ENCODE measurements around the gene OPA3.
A peak's percentile ranks its signal among the peaks of the same experiment; 100 is the strongest.

Gene OPA3

DNA sequence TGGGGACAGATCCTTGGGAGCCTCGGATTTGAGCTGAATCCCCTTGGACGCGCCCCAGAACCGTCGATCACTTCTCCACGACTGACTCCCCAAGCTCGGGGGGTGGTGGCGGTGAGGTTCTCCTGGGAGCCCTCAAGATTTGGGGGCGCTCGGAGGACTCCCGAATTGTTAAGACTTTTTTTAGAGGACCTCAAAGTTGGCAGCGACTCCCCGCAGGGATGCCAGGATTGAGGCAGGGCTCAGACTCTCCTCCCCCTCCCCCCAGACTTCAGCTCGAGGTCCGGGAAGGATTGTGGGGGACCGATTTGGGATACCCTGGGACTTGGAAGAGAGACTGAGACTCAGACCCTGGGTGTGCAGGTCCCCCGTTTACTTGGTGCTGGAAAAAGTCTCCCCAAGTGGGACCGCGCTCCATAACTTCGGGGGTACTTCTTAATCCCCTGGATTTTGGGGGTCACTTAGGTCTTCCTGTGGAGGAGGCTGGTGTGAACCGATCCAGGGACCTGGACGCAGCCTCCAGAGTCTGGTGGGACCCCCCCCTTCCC, 76.7 kb downstream of the OPA3 start:
- H3K9ac ChIP-seq: peak overlapping the region; percentile 88
- peak overlapping the region; percentile 83 for H3K27ac ChIP-seq
- H3K27me3 ChIP-seq: no peaks in the 10 kb centered on the region
- TF ChIP-seq Cebpa-rat (IDR thresholded peaks at IDR 0.05): no peak
- no peaks in the 10 kb centered on the region for H3K36me3 ChIP-seq
- H3K4me2 ChIP-seq: peak overlapping the region; percentile 100
- peaks cover 52% of the 10 kb centered on the region for H3K4me1 ChIP-seq
- no peaks in the 10 kb centered on the region for H3K9me3 ChIP-seq
- H3K4me3 ChIP-seq: peak overlapping the region; percentile 96
- H4K20me1 ChIP-seq: peaks cover 52% of the 10 kb centered on the region

DNA sequence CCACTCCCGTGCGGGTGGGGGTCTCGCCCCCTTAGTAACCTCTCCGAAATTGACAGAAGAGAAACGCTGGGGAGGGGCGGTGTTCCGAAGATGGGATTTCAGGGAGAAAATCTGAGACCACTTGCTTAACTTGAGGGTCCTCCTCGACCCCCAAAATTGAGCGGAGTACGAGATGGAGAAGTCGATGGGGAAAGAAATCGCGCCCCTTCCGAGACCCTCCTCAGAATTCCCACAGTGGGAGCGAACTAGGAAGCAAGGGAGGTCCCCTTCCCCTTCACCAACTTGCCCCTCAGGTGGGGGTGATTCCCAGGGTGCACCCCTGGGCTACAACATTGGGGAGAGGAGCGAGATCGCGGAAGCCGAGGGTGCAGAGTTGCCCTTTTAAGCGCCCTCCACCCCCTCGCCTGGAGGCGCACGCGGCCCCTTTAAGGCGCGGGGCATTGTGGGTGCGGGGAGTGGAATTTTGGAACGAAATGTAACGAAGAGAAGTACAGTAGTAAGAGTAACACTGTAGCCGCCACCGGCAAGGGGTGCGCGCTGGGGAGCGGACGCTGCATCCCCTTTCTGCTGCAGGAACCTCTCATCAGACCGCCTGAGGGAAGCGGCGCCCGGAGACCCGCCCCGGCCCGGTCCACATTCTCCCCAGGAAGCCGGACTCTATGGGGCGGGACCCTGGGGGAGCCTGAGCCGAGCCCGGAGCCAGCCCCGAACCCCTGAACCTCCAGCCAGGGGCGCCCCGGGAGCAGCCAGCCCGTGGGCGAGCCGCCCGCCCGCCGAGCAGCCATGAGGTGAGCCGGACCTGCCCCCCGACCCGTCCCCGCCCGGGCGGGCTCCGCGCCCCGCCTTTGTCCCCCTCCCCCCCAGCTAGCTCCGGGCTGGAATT, 77.4 kb downstream of the OPA3 start, which contains the start of gene VASP:
Gene VASP, plus strand, starts transcription at position 491 of the 883 bp plus-strand sequence. Its CDS starts 293 bp downstream, at position 784.
- peak within 1 kb of the TSS; percentile 83 for H3K27ac ChIP-seq
- peaks cover 45% of the 10 kb centered on the region for H4K20me1 ChIP-seq
- H3K36me3 ChIP-seq: no peaks in the 10 kb centered on the region
- H3K27me3 ChIP-seq: no peaks in the 10 kb centered on the region
- peak within 1 kb of the TSS; percentile 100 for H3K4me2 ChIP-seq
- peak within 1 kb of the TSS; percentile 96 for H3K4me3 ChIP-seq
- H3K4me1 ChIP-seq: peaks cover 50% of the 10 kb centered on the region
- peak within 1 kb of the TSS; percentile 88 for H3K9ac ChIP-seq
- H3K9me3 ChIP-seq: no peaks in the 10 kb centered on the region
- no peak for TF ChIP-seq Cebpa-rat (IDR thresholded peaks at IDR 0.05)

DNA sequence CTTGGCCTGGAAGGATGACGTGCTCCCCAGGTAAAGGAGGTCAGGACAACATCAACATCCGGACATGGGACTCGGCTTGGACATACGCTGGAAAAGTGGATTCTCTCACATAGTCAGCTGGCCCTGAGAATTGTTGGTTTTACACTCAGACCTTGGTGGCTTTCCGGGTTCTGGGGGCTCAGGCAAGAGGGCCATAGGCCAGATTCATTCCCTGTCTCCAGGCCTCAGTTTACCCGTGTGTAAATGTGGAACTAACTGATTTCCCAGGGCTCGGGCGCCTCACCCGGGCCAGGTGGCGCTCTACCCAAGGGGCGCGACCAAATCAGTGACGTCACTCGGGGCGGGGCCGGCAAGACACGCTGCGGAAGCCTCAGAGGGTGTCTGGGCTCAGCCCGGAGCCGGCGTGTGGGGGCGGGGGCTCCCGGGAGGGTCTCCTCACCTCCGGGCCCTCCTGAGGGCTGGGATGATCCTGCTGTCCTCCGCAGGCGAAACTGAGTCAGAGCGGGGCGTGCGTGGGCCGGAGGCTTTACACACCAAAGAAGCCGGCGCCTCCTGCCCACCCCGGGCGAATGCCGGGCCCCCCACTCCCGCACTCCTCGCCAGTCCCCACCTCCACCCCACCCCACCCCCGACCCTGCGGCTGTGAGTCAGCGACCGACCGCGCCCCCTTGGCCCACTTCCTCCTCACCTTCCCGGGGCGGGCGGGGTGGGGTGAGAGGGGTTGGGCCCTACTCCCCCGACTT, 78.2 kb downstream of the OPA3 start:
- no peaks in the 10 kb centered on the region for H3K9me3 ChIP-seq
- peaks cover 47% of the 10 kb centered on the region for H3K4me1 ChIP-seq
- H3K9ac ChIP-seq: peak overlapping the region; percentile 88
- peaks cover 37% of the 10 kb centered on the region for H4K20me1 ChIP-seq
- peak overlapping the region; percentile 100 for H3K4me2 ChIP-seq
- no peak for TF ChIP-seq Cebpa-rat (IDR thresholded peaks at IDR 0.05)
- H3K27me3 ChIP-seq: no peaks in the 10 kb centered on the region
- H3K4me3 ChIP-seq: peak overlapping the region; percentile 96
- H3K36me3 ChIP-seq: no peaks in the 10 kb centered on the region
- H3K27ac ChIP-seq: peak overlapping the region; percentile 83

DNA sequence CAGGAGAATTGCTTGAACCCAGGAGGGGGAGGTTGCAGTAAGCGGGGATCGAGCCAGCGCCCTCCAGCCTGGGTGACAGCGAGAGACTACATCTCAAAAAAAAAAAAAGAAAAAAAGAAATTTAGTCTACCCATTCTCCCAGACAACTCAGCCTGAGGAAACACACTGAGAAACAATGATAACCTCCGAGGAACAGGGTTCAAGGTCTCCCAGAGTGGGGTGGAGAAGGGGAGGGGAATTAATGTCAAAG, 78.7 kb downstream of the OPA3 start:
- Histone ChIP-seq H3K4me1 (peaks cover 44% of the 10 kb centered on the region), H3K27me3 (peaks cover 3% of the 10 kb centered on the region; the same call in 1 of the 2 replicates), H3K4me2 (peak overlapping the region; percentile 100), H4K20me1 (peaks cover 32% of the 10 kb centered on the region), H3K9me3 (no peaks in the 10 kb centered on the region), H3K36me3 (no peaks in the 10 kb centered on the region), H3K27ac (peak overlapping the region; percentile 61; the same call in 1 of the 2 replicates), H3K4me3 (peak overlapping the region; percentile 96), H3K9ac (no peak overlapping the region; the same call in 1 of the 2 replicates)
- no peak for TF ChIP-seq Cebpa-rat (IDR thresholded peaks at IDR 0.05)

DNA sequence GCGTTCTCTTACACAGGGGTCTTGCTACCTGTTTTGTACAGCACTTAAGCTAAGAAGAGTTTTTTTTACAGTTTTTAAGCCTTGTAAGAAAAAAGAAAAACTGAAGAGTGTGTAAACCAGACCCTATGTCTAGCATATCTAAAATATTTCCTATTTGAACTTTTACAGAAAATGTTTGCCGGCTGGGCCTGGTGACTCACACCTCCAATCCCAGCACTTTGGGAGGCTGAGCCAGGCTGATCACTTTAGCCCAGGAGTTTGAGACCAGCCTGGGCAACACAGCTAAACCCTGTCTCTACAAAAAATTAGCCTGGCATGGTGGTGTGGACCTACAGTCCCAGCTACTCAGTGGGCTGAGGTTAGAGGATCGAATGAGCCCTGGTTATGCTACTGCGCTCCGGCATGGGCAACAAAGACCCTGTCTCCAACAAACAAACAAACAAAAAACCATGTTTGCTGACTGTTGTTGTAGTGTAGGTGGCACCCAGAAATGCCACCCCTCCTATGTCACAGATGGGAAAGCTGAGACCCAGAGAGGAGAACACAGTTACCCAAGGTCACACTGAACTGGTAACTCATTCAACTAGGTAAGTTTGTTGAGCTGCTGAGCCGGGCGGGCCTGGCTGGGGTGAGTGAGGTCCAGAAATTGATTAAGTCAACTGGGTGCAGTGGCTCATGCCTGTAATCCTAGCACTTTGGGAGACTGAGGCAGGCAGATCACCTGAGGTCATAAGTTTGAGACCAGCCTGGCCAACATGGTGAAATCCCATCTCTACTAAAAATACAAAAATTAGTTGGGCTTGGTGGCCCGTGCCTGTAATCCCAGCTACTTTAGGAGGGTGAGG, 79.2 kb downstream of the OPA3 start:
- H3K9ac ChIP-seq: no peak overlapping the region
- H3K4me1 ChIP-seq: peaks cover 40% of the 10 kb centered on the region
- no peaks in the 10 kb centered on the region for H3K36me3 ChIP-seq
- H3K4me3 ChIP-seq: no peak overlapping the region
- no peaks in the 10 kb centered on the region for H3K9me3 ChIP-seq
- TF ChIP-seq Cebpa-rat (IDR thresholded peaks at IDR 0.05): no peak
- H3K27ac ChIP-seq: no peak overlapping the region
- peak overlapping the region; percentile 100 for H3K4me2 ChIP-seq
- peaks cover 3% of the 10 kb centered on the region; the same call in 1 of the 2 replicates for H3K27me3 ChIP-seq
- H4K20me1 ChIP-seq: peaks cover 26% of the 10 kb centered on the region

DNA sequence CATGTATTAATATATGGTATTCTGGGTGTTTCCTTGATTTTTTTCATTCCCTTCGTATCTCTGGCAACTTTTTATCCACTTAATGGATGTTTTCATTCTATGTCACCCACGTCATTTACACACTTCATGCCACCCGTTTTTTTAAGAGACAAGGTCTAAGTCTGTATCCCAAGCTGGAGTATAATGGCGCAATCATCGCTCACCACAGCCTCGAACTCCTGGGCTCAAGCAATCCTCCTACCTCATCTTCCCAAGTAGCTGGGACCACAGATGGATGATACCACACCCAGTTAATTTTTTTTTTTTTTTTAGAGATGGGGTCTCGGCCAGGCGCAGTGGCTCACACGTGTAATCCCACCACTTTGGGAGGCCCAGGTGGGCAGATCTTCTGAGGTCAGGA, 80.7 kb downstream of the OPA3 start:
- H3K36me3 ChIP-seq: no peaks in the 10 kb centered on the region
- H3K27me3 ChIP-seq: peaks cover 17% of the 10 kb centered on the region
- no peak overlapping the region for H3K4me2 ChIP-seq
- no peak overlapping the region for H3K27ac ChIP-seq
- peaks cover 17% of the 10 kb centered on the region for H4K20me1 ChIP-seq
- no peaks in the 10 kb centered on the region for H3K9me3 ChIP-seq
- TF ChIP-seq Cebpa-rat (IDR thresholded peaks at IDR 0.05): no peak
- H3K4me1 ChIP-seq: peaks cover 33% of the 10 kb centered on the region
- no peak overlapping the region for H3K9ac ChIP-seq
- no peak overlapping the region for H3K4me3 ChIP-seq

DNA sequence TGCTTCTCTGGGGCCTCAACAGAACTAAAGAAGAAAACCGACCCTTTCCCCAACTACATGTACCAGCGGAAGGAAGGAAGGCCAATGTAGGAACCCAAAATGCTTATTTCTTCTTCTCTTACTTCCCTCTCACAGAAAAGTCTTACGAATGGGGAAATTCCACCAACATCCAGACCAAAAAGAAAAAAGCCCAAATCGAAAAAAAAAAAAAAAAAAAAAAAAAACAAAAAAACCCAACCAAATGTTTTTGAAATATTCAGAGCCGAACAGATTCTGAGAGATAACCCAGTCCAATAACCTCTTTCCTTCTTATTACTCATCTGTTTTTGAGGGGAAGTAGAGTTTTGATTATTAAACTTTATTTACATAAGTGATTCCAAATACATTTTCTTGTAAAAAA, 82.5 kb downstream of the OPA3 start:
- peaks cover 45% of the 10 kb centered on the region for H3K4me1 ChIP-seq
- no peak overlapping the region for H3K4me3 ChIP-seq
- H3K36me3 ChIP-seq: no peaks in the 10 kb centered on the region
- no peak overlapping the region for H3K27ac ChIP-seq
- H3K9ac ChIP-seq: no peak overlapping the region
- no peaks in the 10 kb centered on the region for H3K9me3 ChIP-seq
- no peak for TF ChIP-seq Cebpa-rat (IDR thresholded peaks at IDR 0.05)
- H3K27me3 ChIP-seq: peaks cover 30% of the 10 kb centered on the region
- H4K20me1 ChIP-seq: peaks cover 9% of the 10 kb centered on the region
- H3K4me2 ChIP-seq: peak overlapping the region; percentile 29; the same call in 1 of the 2 replicates

DNA sequence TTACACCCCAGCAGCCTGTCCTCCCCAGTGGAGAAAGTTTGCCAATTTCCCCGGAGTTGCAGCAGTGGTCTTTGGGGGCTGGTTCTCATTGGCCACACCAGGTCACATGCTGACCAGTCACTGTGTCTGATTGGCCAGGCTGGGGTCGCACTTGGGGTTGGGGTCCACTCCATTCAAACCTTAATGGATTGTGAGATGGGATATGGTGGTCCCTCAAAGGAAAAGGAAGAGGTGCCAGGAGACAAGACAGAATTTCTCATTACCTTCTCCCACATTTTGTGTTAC, 82.9 kb downstream of the OPA3 start:
- no peak for TF ChIP-seq Cebpa-rat (IDR thresholded peaks at IDR 0.05)
- H3K9me3 ChIP-seq: no peaks in the 10 kb centered on the region
- no peak overlapping the region for H3K27ac ChIP-seq
- H3K4me2 ChIP-seq: peak overlapping the region; percentile 29; the same call in 1 of the 2 replicates
- peaks cover 31% of the 10 kb centered on the region for H3K27me3 ChIP-seq
- no peak overlapping the region for H3K9ac ChIP-seq
- H3K4me1 ChIP-seq: peaks cover 46% of the 10 kb centered on the region
- no peaks in the 10 kb centered on the region for H3K36me3 ChIP-seq
- no peak overlapping the region for H3K4me3 ChIP-seq
- peaks cover 10% of the 10 kb centered on the region for H4K20me1 ChIP-seq

DNA sequence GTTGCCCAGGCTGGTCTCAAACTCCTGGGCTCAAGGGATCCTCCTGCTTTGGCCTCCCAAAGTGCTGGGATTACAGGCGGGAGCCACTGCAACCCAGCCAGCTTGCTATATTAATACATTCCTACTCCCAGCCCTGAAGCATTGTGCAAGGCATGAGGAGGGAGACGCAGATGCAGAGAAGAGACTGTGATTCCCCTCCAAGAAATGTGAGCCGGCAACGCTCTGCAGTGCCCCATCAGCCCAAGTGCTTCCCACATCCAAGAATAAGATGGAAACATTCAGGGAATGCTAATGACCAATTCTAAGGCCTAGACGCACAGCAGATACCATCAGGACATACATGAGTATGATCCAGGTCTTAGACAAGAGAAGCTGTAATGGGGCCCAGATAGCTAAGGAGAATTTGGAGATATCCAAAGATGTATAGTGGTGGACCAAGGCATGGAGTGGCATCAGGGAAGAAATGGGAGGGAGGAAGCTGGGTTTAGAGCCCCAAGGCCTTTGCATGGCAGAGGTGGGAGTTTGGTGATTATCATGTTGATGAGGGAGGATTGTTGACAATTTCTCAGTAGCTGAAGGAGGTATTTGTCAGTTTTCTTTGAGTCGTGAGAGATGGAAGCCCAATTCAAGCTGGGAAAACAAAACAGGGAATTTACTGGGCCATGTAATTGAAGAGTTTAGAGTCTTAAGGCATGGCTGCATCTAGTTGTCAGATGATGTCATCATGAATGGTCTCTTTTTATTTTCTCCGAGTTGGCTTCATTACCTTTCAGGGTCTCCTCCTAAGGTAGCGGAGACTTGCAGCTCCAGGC, 83.5 kb downstream of the OPA3 start:
- Histone ChIP-seq H3K9me3 (no peaks in the 10 kb centered on the region), H3K4me2 (no peak overlapping the region), H3K4me1 (peaks cover 47% of the 10 kb centered on the region), H3K27ac (no peak overlapping the region), H3K36me3 (no peaks in the 10 kb centered on the region), H3K9ac (no peak overlapping the region), H3K27me3 (peaks cover 37% of the 10 kb centered on the region), H3K4me3 (no peak overlapping the region), H4K20me1 (peaks cover 15% of the 10 kb centered on the region)
- no peak for TF ChIP-seq Cebpa-rat (IDR thresholded peaks at IDR 0.05)
